ENCODE results near the gene PUS7.
A peak's percentile ranks its signal among the peaks of the same experiment; 100 is the strongest.
"Not testable (repeated sequence)": the region's sequence is repeated elsewhere in the genome, so short reads cannot be mapped to it uniquely, and the experiment has no call there.

PUS7 gene, protein sequence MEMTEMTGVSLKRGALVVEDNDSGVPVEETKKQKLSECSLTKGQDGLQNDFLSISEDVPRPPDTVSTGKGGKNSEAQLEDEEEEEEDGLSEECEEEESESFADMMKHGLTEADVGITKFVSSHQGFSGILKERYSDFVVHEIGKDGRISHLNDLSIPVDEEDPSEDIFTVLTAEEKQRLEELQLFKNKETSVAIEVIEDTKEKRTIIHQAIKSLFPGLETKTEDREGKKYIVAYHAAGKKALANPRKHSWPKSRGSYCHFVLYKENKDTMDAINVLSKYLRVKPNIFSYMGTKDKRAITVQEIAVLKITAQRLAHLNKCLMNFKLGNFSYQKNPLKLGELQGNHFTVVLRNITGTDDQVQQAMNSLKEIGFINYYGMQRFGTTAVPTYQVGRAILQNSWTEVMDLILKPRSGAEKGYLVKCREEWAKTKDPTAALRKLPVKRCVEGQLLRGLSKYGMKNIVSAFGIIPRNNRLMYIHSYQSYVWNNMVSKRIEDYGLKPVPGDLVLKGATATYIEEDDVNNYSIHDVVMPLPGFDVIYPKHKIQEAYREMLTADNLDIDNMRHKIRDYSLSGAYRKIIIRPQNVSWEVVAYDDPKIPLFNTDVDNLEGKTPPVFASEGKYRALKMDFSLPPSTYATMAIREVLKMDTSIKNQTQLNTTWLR

DNA sequence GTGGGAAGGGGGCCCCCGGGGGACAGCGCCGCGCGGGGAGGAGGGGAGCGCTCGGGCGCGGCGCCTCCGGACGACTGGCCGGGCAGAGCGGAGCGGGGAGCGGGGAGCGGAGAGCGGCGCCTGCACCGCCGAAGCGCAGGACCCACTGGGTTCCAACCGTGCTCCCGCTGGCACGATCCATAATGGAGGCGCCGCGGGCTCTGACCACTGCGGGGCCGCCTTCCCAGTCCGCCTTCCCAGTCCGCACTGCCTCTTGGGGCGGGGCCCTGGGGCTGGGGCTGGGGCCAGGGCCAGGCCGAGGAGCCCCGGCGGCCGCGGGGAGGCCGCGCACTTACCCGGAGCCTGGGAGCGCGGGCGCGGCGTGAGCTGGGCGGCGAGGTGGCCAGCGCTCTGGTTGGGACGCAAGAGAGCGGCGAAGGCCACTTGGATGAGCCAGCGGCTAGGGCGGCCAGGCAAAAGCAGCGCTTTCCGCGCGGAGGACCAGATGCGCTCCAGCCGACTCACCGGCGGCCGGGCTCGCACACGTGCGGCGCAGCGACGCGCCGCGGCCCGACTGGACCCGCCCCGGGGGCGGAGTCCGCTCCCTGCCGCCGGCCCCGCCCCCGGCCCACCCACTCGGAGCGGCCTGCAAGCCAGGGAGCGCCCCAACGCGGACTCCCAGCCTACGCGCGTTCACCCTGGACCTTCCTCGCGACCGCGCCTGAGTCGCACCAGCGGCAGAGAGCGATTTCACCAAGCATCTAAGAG is at the start of gene PUS7:
TSS of gene PUS7 (minus strand) at position 555 of the 747 bp plus-strand sequence. CDS start 13,759 bp downstream, outside the sequence.
- peak; percentile 89 for DNase-seq (ENCODE audit: low read depth, low spot score)

DNA sequence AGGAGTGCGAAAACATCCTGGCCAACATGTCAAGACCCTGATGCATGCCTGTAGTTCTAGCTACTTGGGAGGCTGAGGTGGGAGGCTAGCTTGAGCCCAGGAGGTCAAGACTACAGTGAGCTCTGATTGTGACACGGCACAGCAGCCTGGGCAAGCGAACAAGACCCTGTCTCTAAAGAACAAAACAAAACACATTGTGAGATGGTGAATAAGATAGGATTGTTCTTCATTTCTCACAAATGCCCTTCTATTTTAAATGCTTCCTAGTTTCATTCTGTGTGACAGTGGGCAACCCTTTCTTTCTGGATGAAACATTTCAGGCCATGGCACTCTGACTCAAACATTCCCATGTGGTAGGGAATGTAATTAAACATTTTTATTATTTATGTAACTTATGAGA is 45.8 kb upstream of the PUS7 start:
- no peak for DNase-seq (ENCODE audit: low read depth, low spot score)

DNA sequence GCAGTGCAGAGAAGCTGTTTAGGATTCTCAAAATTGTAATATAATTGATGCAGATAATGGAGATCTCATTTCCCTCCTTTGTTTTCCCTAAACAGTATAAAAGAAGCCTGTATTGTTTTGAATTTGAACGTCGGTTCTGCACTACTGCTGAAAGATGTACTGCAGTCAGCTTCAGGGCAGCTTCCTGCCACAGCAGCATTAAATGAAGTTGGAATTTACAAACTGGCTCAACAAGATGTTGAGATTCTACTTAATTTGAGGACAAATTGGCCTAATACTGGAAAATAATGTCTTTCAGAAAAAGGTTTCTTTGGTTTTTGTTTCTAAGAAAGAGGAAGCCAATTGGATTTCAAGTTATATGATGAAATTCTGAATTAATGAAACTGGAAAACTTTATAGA is 45.0 kb upstream of the PUS7 start:
- DNase-seq (ENCODE audit: low read depth, low spot score): no peak

DNA sequence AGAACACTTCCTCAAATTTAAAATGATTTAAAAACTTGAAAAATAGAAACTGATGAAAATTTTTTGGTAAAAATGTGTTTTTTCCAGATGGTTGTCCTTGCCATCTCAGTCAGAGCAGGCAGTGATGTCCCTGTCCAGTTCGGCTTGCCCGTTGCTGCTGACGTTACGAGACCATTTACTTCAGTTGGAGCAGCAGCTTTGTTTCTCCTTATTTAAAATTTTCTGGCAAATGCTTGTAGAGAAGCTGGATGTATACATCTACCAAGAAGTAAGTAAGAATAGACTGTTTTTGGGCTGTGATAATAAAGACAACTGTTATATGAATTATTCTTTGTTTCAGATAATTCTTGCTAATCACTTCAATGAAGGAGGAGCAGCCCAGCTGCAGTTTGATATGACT is 43.1 kb upstream of the PUS7 start:
- no peak for DNase-seq (ENCODE audit: low read depth, low spot score)

DNA sequence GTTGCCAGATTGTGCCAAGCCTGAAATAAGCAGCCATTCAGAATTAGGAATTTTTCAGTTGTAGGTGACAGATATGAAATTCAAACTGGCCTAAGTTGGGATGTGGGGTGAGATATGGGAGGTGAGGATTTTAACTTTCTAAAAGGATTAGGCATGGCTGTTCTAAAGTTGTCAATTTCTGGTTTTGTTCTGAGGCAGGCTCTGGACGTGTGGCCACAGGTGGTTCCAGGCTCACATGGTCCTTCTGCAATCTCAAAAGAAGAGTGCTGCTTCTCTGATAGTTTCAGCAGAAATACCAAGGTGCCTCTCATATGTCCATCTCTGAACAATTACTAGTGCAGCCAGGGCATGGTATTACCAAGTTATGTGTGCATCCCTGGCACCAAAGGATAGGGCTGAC is 37.9 kb upstream of the PUS7 start:
- no peak for DNase-seq (ENCODE audit: low read depth, low spot score)

DNA sequence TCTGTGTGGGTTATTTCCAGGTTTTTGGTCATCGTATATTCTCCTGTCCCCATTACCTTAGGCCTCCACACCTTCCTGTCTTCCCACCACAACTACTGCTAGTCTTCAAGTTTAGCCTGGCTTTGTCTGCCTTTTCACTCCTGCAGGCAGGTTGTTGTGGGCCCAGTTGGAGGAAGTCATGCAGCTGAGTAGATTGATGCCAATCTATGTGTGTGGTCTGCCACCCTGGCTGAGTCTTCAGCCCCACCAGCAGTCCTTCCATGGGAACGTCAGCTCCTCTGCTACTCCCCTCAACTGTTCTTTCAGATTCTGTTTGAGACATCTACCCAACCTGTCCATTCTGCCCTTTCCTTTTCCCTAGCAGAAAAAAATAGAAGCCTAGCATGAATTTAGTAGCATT is 16.3 kb upstream of the PUS7 start:
- no peak for DNase-seq (ENCODE audit: low read depth, low spot score)

DNA sequence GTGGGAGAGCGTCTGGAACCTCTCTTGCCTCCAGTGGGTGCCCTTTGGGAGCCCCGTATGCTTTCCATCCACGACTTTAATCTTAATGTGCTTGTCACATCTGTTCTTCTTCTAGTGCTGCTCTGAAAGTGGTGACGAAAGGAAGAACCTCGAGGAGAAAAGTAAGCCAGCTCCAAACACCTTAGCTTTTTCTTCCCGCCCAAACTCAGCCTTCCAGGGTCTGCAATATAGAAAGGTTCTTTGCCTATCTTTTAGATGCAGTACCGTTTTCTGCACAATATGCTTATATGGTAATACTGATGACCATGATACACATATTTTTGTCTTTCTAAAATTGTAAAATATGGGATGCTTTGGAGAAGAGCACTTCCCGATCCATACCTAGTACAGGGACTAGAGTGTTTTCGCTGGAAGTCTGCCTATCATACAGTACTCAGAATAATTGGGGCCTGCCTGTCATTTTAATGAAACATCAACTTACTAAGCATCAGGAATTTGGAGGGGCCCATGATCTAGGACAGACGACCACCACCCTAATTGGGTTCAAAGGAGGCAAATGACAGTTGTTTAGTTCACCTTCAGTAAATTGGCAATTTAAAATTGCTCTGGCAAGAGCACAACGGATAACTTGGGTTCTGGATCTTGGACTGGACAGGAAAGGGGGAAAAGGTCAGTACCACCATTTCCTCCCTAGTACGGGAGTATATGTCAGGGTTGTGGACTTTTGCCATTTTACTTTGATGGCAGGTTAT is 10.8 kb upstream of the PUS7 start:
- no peak for DNase-seq (ENCODE audit: low read depth, low spot score)

DNA sequence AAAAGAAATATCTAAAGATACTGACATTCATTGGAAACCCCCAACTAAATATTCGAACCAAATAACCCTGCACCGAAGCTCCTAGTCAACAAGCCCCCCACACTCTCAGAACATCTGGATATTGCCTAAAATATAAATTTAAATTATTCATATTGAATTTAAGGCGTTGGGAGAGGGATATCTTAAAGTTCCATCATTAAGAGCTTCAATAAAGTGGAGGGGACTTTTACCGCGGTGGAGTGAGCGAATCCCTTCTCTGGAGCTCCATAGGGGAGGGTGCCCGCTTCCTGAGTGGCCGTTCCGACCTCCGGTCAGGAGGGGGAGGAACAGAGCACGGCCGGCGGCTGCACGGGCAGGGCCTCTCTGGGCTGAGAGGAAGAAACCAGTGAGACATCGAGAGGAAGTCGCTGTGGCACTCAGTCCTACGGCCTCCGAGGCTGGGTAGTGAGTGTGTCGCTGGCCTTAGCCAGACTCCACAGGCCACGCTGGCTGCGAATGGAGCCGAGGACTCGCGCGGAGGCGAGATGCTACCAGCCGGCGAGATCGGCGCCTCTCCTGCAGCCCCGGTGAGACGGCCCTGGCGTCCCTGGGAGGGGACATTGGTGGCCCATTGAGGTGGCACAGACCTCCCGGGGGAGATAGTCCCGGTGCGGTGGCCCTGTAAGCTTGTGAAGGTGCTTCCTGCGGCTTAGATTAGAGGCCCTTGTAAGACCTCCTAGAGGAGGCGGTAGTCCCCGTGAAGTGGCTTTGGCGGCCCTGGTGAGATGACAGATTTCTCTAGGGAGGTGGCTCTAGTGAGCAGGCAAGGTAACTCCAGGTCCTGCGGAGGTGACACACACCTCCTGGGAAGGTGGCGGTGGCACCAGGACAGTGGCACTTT is 10.0 kb upstream of the PUS7 start, which contains the start of gene RINT1:
TSS of gene RINT1 (plus strand) at position 410 of the 880 bp plus-strand sequence. CDS start at position 525, 115 bp downstream.
- DNase-seq (ENCODE audit: low read depth, low spot score): peak; percentile 95

DNA sequence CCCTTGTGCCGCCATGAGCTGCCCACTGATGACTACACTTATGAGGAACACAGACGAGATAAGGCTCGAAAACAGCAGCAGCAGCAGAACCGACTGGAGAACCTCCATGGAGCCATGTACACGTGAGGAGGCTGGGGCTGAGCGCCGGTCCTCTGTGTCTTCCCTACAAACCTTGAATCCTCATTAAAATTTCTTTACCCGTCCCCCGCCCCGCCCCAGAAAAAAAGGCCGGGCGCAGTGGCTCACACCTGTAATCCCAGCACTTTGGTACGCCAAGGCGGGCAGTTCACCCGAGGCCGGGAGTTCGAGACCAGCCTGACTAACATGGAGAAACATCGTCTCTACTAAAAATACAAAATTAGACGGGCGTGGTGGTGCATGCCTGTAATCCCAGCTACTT is 8.5 kb upstream of the PUS7 start:
- DNase-seq (ENCODE audit: low read depth, low spot score): no peak

DNA sequence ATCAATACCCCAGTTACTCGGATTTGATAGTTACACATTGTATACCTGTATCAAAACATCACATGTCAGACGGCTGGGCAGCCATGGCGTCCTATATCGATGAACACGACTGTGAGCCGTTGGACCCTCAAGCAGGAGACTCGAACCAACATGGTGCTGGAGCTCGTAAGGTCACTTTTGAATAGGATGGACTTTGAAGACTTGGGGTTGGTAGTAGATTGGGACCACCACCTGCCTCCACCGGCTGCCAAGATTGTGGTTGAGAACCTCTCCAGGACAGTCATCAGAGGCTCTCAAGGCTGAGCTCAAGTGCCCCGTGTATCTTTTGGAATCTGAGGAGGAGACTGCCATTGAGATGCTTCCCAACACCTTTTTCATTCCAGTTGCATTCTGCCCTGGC is 8.1 kb upstream of the PUS7 start:
- no peak for DNase-seq (ENCODE audit: low read depth, low spot score)

DNA sequence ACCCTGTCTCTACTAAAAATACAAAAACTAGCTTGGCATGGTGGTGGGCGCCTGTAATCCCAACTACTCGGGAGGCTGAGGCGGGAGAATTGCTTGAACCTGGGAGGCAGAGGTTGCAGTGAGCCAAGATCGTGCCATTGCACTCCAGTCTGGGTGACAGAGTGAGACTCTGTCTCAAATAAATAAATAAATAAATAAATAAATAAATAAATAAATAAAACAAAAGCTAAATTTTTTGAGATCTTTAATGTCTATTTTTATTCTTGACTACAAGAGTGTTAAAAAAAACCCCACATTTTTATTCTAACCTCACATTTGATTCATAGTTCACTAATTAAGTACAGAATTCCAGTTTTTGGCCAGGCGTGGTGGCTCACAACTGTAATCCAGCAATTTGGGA is 5.7 kb upstream of the PUS7 start:
- not testable (repeated sequence) for DNase-seq (ENCODE audit: low read depth, low spot score)

DNA sequence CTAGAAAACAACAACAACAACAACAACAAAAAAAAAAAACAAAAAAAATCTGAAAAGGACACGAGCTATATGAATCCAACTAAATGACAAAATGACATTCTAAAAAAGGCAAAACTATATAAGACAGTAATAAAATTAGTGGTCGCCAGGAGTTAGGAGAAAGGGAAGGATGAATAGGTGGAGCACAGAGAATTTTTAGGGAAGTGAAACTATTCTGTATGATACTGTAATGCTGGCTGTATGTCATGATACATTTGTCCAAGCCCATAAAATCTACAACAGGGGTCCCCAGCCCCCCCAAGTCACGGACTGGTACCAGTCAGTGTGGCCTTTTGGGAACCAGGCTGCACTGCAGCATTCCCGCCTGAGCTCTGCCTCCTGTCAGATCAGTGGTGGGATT is 2.8 kb upstream of the PUS7 start:
- no peak for DNase-seq (ENCODE audit: low read depth, low spot score)

DNA sequence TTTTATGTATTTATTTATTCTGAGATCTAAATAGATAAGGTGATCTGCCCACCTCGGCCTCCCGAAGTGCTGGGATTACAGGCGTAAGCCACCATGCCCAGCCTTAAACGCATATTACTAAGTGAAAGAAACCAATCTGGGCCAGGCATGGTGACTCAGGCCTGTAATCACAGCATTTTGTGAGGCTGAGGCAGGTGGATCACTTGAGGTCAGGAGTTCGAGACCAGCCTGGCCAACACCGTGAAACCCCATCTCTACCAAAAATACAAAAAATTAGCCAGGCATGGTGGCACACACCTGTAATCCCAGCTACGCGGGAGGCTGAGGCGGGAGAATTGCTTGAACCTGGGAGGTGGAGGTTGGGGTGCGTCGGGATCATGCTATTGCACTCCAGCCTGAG is 2.4 kb upstream of the PUS7 start:
- DNase-seq (ENCODE audit: low read depth, low spot score): not testable (repeated sequence)

DNA sequence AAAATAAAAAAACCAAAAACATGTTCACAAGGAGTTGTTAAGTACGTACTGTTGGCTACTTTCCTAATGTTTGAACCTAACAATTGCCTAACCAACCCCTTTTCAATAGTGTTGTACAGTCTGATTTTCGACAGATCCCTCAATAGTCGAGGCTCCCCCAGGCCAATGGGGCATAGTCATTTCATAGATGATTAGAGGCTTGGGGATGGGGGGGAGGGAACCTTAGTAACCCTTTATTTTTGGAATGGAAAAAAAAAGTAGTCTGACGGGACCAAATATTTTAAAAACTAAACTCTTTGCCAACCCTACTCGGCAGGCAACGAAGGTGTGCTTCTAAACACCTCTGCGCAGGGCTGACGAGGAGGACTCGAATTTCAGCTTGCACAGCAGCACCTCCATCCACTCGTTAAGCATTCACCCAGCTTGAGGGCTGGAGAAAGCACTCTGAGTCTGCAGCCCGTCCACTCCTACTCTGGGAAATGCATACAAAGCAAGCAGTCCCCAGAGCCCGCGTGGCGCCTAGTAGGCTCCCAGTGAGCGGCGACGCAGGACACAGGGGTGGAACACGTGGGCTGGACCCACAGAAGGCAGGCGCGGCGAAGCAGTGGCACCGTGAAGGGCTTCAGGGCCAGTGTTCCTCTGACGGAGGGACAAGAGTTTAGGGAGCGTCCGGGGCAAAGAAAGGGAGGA is 899 bp downstream of the PUS7 start:
- DNase-seq (ENCODE audit: low read depth, low spot score): peak; percentile 72

DNA sequence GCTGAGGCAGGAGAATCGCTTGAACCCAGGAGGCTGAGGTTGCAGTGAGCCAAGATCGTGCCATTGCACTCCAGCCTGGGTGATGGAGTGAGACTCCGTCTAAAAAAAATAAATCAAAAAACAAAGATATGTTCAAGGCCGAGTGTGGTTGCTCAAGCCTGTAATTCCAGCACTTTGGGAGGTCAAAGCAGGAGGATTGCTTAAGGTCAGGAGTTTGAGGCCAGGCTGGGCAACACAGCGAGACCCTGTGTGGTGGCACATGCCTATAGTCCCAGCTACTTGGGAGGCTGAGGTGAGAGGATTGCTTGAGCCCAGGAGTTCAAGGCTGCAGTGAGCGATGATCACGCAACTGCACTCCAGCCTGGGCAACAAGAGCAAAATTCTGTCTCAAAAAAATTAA is 1.5 kb downstream of the PUS7 start:
- DNase-seq (ENCODE audit: low read depth, low spot score): not testable (repeated sequence)

DNA sequence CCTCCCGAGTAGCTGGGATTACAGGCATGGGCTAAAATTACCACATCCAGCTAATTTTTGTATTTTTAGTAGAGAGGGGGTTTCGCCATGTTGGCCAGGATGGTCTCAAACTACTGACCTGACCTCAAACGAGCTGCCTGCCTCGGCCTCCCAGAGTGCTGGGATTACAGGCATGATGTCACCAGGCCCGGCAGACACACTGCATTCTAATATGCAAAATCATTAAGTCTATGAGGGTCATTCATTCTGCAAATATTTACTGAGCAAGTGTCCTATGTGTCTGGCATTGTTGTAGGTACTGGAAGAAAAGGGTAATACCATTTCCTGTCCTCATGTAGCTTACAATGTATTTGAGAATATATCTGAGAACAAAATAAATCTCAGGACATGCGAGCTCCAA is 2.7 kb downstream of the PUS7 start:
- no peak for DNase-seq (ENCODE audit: low read depth, low spot score)

DNA sequence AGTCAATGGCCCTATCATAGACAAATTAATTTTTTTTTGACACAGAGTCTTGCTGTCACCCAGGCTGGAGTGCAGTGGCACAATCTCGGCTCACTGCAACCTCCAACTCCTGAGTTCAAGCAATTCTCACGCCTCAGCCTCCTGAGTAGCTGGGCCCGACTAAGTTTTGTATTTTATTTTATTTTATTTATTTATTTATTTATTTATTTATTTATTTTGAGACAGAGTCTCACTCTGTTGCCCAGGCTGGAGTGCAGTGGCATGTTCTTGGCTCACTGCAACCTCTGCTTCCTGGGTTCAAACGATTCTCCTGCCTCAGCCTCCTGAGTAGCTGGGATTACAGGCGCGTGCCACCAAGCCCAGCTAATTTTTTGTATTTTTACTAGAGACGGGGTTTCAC is 6.5 kb downstream of the PUS7 start:
- DNase-seq (ENCODE audit: low read depth, low spot score): not testable (repeated sequence)

DNA sequence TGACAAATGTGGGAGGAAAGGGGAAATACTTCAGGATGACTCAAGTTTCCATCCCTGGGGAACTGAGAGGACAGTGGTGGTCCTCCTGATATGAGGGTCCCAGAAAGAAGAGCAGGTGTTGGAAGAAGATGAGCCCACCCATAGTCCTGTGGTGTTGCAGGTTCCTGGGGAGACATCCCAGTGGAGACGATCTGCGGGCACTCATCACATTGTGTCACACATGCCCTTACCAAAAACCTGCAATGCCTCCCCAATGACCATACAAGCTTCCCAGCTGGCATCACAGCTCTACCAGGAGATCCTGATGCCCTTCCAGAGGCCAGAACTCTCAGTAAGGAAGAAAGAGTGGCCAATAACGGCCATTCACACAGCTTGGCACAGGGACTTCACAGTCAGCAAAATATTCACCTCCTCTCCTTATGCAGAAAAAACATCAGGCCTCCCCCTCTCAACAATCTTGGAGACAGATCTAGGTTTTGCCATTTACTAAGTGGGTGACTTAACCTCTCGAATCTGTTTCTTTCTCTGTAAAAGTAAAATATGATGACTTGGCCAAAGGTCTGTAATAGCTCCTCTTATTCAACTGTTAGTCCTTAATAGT is 9.0 kb downstream of the PUS7 start:
- no peak for DNase-seq (ENCODE audit: low read depth, low spot score)

DNA sequence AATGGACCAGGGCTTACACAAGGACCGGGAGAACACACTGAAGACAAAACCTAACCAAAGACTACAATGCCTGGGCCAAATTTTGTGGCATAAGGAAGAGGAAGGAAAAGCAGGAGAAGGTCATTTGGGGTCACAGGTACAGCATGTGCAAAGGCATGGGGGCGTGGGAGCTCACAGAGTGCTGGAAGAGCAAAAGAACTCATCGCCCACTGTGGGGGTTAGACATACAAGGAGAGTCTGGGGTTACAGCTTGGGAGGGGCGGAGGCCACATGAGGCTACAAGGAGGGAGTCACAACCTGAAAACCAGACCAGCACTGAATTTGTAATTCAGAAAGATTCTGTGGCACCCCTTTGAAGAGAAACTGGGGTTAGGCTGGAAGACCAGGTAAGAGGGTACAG is 9.7 kb downstream of the PUS7 start:
- DNase-seq (ENCODE audit: low read depth, low spot score): no peak

DNA sequence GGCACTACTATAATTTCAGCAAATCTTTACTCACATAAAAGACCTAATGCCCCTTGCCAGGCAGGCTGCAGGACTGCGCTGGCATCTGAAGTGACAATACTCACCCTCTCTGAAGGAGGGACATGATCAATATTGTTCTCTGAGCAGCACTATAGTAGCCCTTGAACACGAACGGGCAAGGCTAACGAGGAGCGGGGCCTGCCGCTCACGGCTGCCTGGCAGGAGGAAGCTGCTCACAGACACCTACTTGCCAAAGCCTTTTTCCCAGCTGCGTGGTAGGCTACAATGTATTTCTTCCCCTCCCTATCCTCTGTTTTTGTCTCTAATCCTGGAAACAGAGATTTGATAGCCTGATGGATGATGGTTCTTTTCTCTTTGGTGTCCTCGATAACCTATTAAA is 19.9 kb downstream of the PUS7 start:
- no peak for DNase-seq (ENCODE audit: low read depth, low spot score)

Data from ELF-1 (cell line).